Measurements from ENCODE around the gene PGAM5.
"Not testable (repeated sequence)": the region's sequence is repeated elsewhere in the genome, so short reads cannot be mapped to it uniquely, and the experiment has no call there.

The PGAM5 gene

GRCh38 chr12:132758825-132759224 lies 48.2 kb downstream of the PGAM5 start:
- DNase-seq, result not testable (repeated sequence)

GRCh38 chr12:132759359-132759758 lies 48.7 kb downstream of the PGAM5 start:
- no peak for DNase-seq

- DNase-seq, result peak; percentile 49
Observed at GRCh38 chr12:132761032-132761920, 50.6 kb downstream of the PGAM5 start, which contains the start of gene ANKLE2. TSS of gene ANKLE2 (minus strand) at chr12:132761832. CDS start at chr12:132761798, 34 bp downstream.

- DNase-seq, result peak; percentile 90
Observed at GRCh38 chr12:132761921-132762583, 51.4 kb downstream of the PGAM5 start.

GRCh38 chr12:132764231-132764630 lies 53.6 kb downstream of the PGAM5 start:
- no peak for DNase-seq

GRCh38 chr12:132765361-132765760 lies 54.7 kb downstream of the PGAM5 start:
- no peak for DNase-seq

- DNase-seq, result no peak
Observed at GRCh38 chr12:132766380-132767085, 55.9 kb downstream of the PGAM5 start.

- no peak for DNase-seq
Observed at GRCh38 chr12:132771126-132771838, 60.6 kb downstream of the PGAM5 start.
